ENCODE data around the gene ERC2. TPM values are rescaled to one million over a fixed set of nuclear protein-coding genes. Genes with fewer than 3 reads are reported as not detected.

Gene ERC2
- total RNA-seq, 1 donor = 0.43 TPM

GRCh38 chr3:55724821-55725220 is 743.4 kb downstream of the ERC2 start:
- DNase-seq (ENCODE audit: low read depth) = no peak
- TF ChIP-seq CTCF (IDR thresholded peaks at IDR 0.05; ENCODE audit: insufficient read depth, low read depth, low read length) = no peak

GRCh38 chr3:55724407-55724784 is 743.9 kb downstream of the ERC2 start:
- DNase-seq (ENCODE audit: low read depth) = no peak
- no peak for TF ChIP-seq CTCF (IDR thresholded peaks at IDR 0.05; ENCODE audit: insufficient read depth, low read depth, low read length)
- H3K4me3 ChIP-seq (ENCODE audit: low read depth, low read length) = no peak overlapping the region

More at GRCh38 chr3:55724821-55725220, 743.4 kb downstream of the ERC2 start:
- no peak overlapping the region for H3K4me3 ChIP-seq (ENCODE audit: low read depth, low read length)

GRCh38 chr3:55723653-55724406 is 744.4 kb downstream of the ERC2 start:
- H3K4me3 ChIP-seq (ENCODE audit: low read depth, low read length) = no peak overlapping the region
- TF ChIP-seq CTCF (IDR thresholded peaks at IDR 0.05; ENCODE audit: insufficient read depth, low read depth, low read length) = no peak
- no peak for DNase-seq (ENCODE audit: low read depth)

- peak; percentile 44 for DNase-seq (ENCODE audit: low read depth)
- no peak overlapping the region for H3K4me3 ChIP-seq (ENCODE audit: low read depth, low read length)
- TF ChIP-seq CTCF (IDR thresholded peaks at IDR 0.05; ENCODE audit: insufficient read depth, low read depth, low read length) = peak; percentile 76
Observed at GRCh38 chr3:55721716-55722484, 746.4 kb downstream of the ERC2 start.

GRCh38 chr3:55720614-55721013 is 747.7 kb downstream of the ERC2 start:
- H3K4me3 ChIP-seq (ENCODE audit: low read depth, low read length) = no peak overlapping the region
- DNase-seq (ENCODE audit: low read depth) = peak; percentile 48
- peak; percentile 36 for TF ChIP-seq CTCF (IDR thresholded peaks at IDR 0.05; ENCODE audit: insufficient read depth, low read depth, low read length)

- no peak overlapping the region for H3K4me3 ChIP-seq (ENCODE audit: low read depth, low read length)
- DNase-seq (ENCODE audit: low read depth) = peak; percentile 13
- no peak for TF ChIP-seq CTCF (IDR thresholded peaks at IDR 0.05; ENCODE audit: insufficient read depth, low read depth, low read length)
Observed at GRCh38 chr3:55719508-55719907, 748.8 kb downstream of the ERC2 start.

Data from fibroblast of villous mesenchyme (primary cell).